Raji (cell line): ENCODE data around the gene OR1M1.

Experiments used
- POLR2A ChIP-seq: IDR thresholded peaks from 2 replicates; pipeline ENCODE4 v1.6.1; 2011; ENCODE audit warnings: low read depth, low read length, control low read depth; ENCODE audit not compliant: insufficient read depth

Gene OR1M1

DNA sequence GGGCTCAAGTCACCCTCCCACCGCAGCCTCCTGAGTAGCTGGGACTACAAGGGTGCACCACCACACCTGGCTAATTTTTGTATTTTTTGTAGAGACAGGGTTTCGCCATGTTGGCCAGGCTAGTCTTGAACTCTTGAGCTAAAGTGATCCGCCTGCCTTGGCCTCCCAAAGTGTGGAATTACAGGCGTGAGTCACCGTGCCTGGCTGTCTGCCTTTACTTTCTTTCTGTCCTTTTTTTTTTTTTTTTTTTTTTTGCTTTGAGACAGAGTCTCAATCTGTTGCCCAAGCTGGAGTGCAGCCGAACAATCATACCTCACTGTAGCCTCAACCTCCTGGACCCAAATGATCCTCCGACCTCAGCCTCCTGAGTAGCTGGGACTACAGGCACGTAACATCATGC, 25.0 kb upstream of the OR1M1 start:
- TF ChIP-seq POLR2A: no peak

GRCh38 chr19:9065457-9066014, 21.3 kb upstream of the OR1M1 start:
- no peak for TF ChIP-seq POLR2A

- no peak for TF ChIP-seq POLR2A
These were observed 16.8 kb upstream of the OR1M1 start for GRCh38 chr19:9070066-9070465.

- TF ChIP-seq POLR2A: no peak
These were observed 13.1 kb upstream of the OR1M1 start for GRCh38 chr19:9073806-9074205.

GRCh38 chr19:9075064-9075949, 11.6 kb upstream of the OR1M1 start:
- no peak for TF ChIP-seq POLR2A

GRCh38 chr19:9076901-9077300, 10.0 kb upstream of the OR1M1 start:
- TF ChIP-seq POLR2A: no peak

- no peak for TF ChIP-seq POLR2A
These were observed 8.2 kb upstream of the OR1M1 start for GRCh38 chr19:9078651-9079050.

GRCh38 chr19:9107375-9107774, 20.5 kb downstream of the OR1M1 start, which contains the start of gene OR7G2:
OR7G2 (minus strand) TSS chr19:9107475; CDS start chr19:9103243, 4,232 bp downstream.
- no peak for TF ChIP-seq POLR2A

- TF ChIP-seq POLR2A: no peak
These were observed 23.1 kb downstream of the OR1M1 start for GRCh38 chr19:9109959-9110358.

DNA sequence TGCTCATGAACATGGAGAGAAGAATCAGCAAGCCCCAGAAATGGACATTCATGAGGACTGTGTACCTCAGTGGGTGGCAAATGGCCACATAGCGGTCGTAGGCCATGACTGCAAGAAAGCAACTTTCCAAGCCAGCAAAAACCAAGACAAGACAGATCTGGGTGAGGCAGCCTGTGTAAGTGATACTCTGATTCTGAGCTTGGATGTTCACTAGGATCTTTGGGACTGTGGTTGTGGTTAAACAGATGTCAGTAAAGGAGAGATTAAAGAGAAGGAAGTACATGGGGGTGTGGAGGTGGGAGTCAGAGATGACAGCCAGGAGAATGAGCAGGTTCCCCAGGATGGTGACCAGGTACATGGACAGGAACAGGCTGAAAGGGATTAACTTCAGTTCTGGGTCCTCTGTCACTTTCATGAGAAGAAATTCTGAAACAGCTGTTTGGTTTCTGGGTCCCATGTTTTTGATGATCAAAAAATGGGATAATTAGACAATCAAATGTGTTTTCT, 28.5 kb downstream of the OR1M1 start, which contains the start of gene OR7G1:
TSS of gene OR7G1 (minus strand) at position 457 of the 507 bp plus-strand sequence. CDS start at position 457, 0 bp downstream.
- TF ChIP-seq POLR2A: no peak

DNA sequence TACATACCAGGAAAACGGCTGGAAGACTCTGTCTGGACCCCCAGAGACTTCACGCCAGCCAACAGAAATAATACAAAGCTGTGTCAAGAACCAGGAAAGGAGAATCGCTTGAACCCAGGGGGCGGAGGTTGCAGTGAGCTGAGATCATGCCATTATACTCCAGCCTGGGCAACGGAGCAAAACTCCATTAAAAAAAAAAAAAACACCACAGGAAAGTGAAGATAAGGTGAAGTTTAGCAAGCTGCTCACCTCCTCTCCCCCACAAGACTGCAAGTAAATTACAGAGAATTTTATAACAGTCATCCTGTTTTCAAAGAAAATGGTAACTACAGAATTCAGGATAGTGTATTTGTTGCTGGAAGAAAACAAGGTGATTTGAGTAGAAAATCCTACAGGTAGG, 29.7 kb downstream of the OR1M1 start:
- no peak for TF ChIP-seq POLR2A

DNA sequence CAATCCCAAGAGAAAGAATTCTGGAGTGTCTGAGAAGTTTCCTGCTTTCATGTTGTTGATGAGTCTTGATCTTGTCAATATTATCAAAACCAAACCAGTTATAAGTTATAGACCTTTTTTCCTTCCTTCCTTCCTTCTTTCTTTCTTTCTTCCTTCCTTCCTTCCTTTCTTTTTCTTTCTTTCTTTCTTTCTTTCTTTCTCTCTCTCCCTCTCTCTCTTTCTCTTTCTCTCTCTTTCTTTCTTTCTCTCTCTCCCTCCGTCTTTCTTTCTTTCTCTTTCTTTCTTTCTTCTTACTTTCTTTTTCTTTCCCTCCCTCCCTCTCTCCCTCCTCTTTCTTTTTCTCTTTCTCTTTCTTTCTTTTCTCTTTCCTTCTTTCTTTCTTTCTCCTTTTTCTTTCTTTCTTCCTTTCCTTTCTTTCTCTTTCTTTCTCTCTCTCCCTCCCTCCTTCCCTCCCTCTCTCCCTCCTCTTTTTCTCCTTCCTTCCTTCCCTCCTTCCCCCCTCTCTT, 40.1 kb downstream of the OR1M1 start, which contains the start of gene OR7G3:
TSS of gene OR7G3 (minus strand) at position 51 of the 506 bp plus-strand sequence. CDS start at position 51, 0 bp downstream.
- TF ChIP-seq POLR2A: no peak

- TF ChIP-seq POLR2A: no peak
These were observed 41.3 kb downstream of the OR1M1 start for GRCh38 chr19:9128171-9128570.

- TF ChIP-seq POLR2A: no peak
These were observed 44.1 kb downstream of the OR1M1 start for GRCh38 chr19:9130965-9131364.

- no peak for TF ChIP-seq POLR2A
These were observed 45.6 kb downstream of the OR1M1 start for GRCh38 chr19:9132422-9132821.
